Activated gamma-delta T cell treated with Interleukin-2 at 50 U/mL for 16 hours (primary cell): ENCODE results near the gene B4GALT5.
"Not testable (repeated sequence)": the region's sequence is repeated elsewhere in the genome, so short reads cannot be mapped to it uniquely, and the experiment has no call there.

Experiments used
- DNase-seq: peaks from one replicate; pipeline ENCODE4 v3.0.0-alpha.2; 2020

The B4GALT5 gene

DNA sequence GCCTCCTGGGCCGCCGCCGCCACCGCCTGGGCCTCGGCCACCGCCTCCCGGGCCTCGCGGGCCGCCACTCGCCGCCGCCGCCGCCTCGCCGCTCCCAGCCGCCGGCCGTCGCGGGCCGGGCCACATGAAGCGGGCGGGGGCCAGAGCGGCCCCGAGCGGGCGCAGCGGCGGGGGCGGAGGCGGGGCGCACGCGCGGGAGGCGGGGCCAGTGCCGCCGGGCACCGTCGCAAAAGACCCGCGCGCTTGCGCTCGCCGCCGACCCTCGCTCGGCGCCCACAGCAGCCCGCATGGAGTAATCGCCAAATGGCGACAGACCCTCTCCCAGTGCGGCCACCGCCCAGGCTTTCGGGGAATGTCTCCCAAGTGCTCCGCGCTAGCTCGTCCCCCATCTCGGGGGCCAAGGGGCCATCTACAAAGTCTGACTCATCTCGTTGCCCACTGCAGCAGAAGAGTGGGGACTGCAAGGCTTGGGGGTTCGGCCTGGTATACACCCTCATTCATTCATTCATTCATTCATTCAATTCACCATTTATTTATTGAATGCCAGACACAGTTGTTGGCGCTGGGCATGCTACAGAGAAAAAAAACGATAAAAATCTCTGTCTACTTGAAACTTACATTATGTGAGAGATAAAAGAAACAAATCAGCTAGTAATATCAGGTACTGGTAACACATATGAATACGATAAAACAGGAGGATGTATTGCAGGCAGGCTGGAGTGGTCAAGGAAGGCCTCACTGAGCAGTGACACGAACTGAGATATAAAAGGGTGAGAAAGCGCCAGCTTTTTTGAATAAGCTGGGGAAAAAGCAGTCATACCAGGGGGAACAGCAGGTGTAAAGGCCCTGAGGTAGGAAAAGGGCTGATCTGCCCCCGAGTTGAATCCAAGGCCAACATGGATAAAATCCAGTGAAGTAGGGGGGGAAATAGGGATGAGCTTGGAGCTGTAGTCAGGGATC, at the start of gene B4GALT5:
Gene B4GALT5 (minus strand): TSS at position 126 of the 960 bp plus-strand sequence. CDS start 188 bp downstream, outside the sequence.
- peak; percentile 54 for DNase-seq

- no peak for DNase-seq
Measured at GRCh38 chr20:49762940-49763766, 49.5 kb upstream of the B4GALT5 start.

- DNase-seq: not testable (repeated sequence)
Measured at GRCh38 chr20:49761888-49762287, 48.2 kb upstream of the B4GALT5 start.

GRCh38 chr20:49759266-49759950, 45.7 kb upstream of the B4GALT5 start:
- no peak for DNase-seq

DNA sequence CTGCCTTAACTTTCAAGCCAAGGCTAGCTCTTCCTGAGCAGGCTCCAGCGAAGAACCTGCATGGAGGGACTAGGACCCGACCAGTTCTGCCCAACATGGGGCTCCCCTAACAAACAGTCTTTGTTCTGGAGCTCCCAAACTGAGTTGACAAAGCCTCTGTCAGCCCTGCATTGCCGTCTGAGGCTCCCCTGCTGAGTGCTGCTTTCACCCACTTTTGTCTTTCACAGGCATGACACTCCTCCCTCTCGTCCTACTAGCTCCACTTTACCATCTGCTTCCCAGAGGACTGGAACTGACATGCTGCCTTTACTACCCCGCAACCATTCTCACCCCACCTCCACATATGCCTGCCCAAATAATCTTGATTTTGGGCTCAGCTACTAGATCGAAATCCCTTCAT, 45.1 kb upstream of the B4GALT5 start:
- no peak for DNase-seq

- no peak for DNase-seq
Measured at GRCh38 chr20:49757597-49757996, 43.9 kb upstream of the B4GALT5 start.

- no peak for DNase-seq
Measured at GRCh38 chr20:49756241-49756640, 42.6 kb upstream of the B4GALT5 start.

DNA sequence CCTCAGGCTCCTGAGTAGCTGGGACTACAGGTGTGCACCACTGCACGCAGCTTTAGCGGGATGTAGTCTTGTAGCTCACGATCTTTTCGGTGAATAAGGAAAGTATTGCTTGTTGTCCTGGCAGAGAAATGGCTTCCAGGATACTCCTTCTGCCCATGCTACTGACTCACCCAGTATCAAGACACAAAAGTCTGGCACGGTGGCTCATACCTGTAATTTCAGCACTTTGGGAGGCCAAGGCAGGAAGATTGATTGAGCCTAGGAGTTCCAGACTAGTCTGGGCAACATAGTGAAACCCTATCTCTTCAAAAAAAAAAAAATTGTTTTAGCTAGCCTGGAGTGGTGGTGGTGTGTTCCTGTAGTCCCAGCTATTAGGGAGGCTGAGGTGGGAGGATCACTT, 40.9 kb upstream of the B4GALT5 start:
- DNase-seq: no peak

DNA sequence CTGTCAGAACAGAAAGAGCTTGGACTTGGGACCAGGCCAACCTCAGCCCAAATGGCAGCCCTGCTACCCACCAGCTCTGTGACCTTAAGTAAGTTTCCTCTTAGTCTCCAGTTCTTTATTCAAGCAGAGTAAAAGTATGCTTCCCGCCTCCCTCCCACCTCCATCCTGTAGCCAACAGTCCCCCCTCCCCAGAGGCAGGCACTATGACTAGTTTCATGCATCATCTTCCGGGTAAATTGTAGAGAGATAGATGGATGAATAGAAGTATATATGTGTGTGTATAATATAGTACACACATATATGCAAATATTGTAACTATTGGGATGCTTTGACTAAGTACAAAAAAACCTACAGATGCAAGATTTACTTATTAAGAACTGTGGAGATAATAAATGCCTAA, 39.5 kb upstream of the B4GALT5 start:
- no peak for DNase-seq

DNA sequence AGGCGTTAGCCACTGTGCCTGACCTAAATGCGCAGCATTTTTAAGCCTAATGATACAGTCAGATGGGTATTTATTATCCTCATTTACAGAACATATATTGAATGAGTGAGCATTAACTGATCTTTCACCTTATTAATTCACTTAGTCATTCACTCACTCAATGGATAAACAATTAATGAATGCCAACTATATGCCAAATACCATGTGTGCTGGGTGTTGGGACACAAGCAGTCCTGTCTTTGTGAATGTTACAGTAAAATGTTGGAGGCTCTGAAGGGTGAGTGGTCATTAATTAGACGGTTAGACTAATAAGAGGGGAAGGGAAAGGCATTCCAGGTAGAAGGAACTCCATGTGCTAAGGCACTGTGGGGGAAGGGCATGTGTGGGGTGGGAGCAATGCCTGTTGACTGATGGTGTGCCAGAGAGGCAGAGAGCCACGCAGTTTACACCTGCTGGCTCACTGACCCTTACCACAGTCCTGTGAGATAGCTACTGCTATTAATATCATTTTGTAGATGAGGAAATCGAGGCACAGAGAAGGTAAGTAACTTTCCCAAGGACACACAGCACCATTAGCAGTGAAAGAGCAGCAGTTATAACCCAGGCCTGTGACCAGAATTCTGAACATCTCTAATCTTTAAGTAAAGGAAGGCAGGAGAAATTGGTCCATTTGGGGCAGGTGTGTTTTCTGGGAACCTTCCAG, 38.7 kb upstream of the B4GALT5 start:
- DNase-seq: no peak

- DNase-seq: no peak
Measured at GRCh38 chr20:49751397-49751736, 37.7 kb upstream of the B4GALT5 start.

GRCh38 chr20:49750611-49751396, 37.1 kb upstream of the B4GALT5 start:
- DNase-seq: peak; percentile 10

GRCh38 chr20:49749625-49750024, 35.9 kb upstream of the B4GALT5 start:
- no peak for DNase-seq

- DNase-seq: no peak
Measured at GRCh38 chr20:49748525-49748838, 34.8 kb upstream of the B4GALT5 start.

- DNase-seq: no peak
Measured at GRCh38 chr20:49747707-49748524, 34.2 kb upstream of the B4GALT5 start.

DNA sequence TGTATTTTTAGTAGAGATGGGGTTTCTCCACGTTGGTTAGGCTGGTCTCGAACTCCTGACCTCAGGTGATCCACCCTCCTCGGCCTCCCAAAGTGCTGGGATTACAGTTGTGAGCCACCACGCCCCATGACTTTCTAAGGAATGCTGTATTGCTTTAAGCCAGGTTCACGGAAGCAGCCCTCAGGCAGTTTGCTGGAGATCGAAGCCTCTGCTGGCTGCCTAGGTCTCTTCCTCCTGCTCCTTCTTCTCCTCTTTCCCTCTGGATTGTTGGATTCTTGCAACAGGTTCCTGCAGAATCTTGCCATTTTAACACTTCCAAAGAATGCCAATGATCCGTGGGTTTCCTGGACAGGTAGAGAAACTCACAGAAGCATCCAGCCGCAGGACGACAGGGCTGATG, 29.3 kb upstream of the B4GALT5 start:
- no peak for DNase-seq

GRCh38 chr20:49741977-49742376, 28.3 kb upstream of the B4GALT5 start:
- no peak for DNase-seq

- no peak for DNase-seq
Measured at GRCh38 chr20:49740807-49741206, 27.1 kb upstream of the B4GALT5 start.

GRCh38 chr20:49739042-49739441, 25.4 kb upstream of the B4GALT5 start:
- DNase-seq: no peak

- no peak for DNase-seq
Measured at GRCh38 chr20:49737260-49737659, 23.6 kb upstream of the B4GALT5 start.

DNA sequence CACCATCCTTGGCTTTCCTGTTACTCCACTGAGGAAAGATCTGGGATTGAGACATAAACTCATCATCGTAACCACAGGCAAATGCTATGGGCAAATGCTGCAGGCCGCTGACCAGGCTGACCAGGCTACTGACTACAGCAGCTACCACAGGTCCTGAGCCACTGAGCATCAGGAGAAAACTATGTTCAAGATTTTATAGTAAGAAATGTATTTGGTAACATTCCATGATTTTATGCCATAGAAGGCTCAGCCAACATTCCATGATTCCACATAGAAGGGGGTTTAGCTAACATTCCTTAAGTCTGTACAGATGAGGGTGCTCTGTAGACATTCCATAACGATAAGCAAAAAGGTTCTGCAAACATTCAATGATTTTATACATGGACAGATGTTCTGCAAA, 16.1 kb upstream of the B4GALT5 start:
- DNase-seq: no peak
